ENCODE results near the gene MGLL. TPM values are rescaled to one million over a fixed set of nuclear protein-coding genes. Genes with fewer than 3 reads are reported as not detected.

Gene MGLL
- total RNA-seq, 2 experiments from 2014 or later = 19.2 to 21.6 TPM

DNA sequence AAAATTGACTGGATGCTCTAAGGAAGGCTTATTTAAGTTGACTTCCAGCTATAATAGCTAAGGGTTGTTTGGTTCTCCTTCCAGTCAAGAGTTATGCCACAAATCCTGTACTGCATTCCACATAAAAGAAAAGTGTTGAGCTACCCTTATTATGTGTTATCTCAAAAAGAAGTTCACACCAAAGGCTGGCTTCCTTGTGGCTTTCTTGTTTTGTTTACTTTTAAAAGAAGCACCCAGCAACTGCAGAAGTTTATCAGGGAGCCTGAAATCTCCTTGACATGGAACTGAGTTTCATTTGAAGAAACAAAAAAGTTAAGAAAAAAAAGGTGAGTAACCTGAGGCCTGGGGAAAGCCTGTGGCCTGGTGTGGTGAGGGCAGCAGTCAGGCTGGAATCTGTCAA is 10.2 kb downstream of the MGLL start:
- no peaks in the 10 kb centered on the region for H3K9me3 ChIP-seq (ENCODE audit: low read length)
- no peaks in the 10 kb centered on the region for H3K36me3 ChIP-seq (ENCODE audit: insufficient read depth, low read length)
- H3K9me2 ChIP-seq (ENCODE audit: insufficient read depth, low read length) = no peaks in the 10 kb centered on the region
- H3K79me2 ChIP-seq (ENCODE audit: insufficient read depth, low read depth, low read length) = no peaks in the 10 kb centered on the region
- intact Hi-C loops (cut with micrococcal nuclease; ENCODE audit: unreplicated experiment) = no loop called here
- BruUV-seq (replicated peaks) = no TSS peak
- H4K20me1 ChIP-seq (ENCODE audit: insufficient read depth, low read length) = no peaks in the 10 kb centered on the region
- POLR2A ChIA-PET = no interaction called here
- TF ChIP-seq, protein P1, sequence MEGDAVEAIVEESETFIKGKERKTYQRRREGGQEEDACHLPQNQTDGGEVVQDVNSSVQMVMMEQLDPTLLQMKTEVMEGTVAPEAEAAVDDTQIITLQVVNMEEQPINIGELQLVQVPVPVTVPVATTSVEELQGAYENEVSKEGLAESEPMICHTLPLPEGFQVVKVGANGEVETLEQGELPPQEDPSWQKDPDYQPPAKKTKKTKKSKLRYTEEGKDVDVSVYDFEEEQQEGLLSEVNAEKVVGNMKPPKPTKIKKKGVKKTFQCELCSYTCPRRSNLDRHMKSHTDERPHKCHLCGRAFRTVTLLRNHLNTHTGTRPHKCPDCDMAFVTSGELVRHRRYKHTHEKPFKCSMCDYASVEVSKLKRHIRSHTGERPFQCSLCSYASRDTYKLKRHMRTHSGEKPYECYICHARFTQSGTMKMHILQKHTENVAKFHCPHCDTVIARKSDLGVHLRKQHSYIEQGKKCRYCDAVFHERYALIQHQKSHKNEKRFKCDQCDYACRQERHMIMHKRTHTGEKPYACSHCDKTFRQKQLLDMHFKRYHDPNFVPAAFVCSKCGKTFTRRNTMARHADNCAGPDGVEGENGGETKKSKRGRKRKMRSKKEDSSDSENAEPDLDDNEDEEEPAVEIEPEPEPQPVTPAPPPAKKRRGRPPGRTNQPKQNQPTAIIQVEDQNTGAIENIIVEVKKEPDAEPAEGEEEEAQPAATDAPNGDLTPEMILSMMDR (conservative IDR thresholded peaks at IDR 0.05; ENCODE audit: low read length) = no peak
- TF ChIP-seq EZH2phosphoT487 (IDR thresholded peaks at IDR 0.05; ENCODE audit: borderline replicate concordance, low read depth, low read length) = no peak
- CTCF ChIA-PET (ENCODE audit: unreplicated experiment) = no interaction called here
- H2AFZ ChIP-seq (ENCODE audit: low read length) = no peak overlapping the region
- no peak for DNase-seq (ENCODE audit: low spot score)
- no peak overlapping the region for H3K27ac ChIP-seq (ENCODE audit: low read depth, low read length, poor library complexity, severe bottlenecking)
- H3K4me2 ChIP-seq (ENCODE audit: low read length) = no peak overlapping the region
- no peaks in the 10 kb centered on the region for H3K4me1 ChIP-seq (ENCODE audit: insufficient read depth, low read length, poor library complexity, severe bottlenecking)
- H3K4me3 ChIP-seq (ENCODE audit: low read depth, low read length, poor library complexity, severe bottlenecking) = no peak overlapping the region

DNA sequence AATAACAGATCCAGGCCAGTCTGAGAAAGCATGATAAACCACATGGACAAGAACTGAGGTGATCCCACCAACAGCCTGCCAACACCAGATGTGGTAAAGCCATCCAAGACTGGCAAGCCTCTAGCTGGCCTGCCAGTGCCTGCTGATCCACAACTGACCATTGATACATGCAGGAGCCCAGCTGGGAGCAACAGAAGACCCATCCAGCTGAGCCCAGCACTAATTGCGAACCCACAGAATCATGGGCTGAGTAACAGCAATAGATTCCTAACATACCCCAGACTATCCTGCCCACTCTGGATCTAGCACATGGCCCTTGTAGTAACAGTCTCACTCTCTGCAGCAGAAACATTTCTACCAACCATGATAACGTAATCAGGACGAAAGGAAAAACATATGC is 10.6 kb downstream of the MGLL start:
- Histone ChIP-seq H3K36me3 (ENCODE audit: insufficient read depth, low read length) (no peaks in the 10 kb centered on the region), H2AFZ (ENCODE audit: low read length) (no peak overlapping the region), H3K9me3 (ENCODE audit: low read length) (no peaks in the 10 kb centered on the region), H3K9me2 (ENCODE audit: insufficient read depth, low read length) (no peaks in the 10 kb centered on the region), H3K79me2 (ENCODE audit: insufficient read depth, low read depth, low read length) (no peaks in the 10 kb centered on the region), H3K27ac (ENCODE audit: low read depth, low read length, poor library complexity, severe bottlenecking) (no peak overlapping the region), H3K4me3 (ENCODE audit: low read depth, low read length, poor library complexity, severe bottlenecking) (no peak overlapping the region), H3K4me2 (ENCODE audit: low read length) (no peak overlapping the region), H4K20me1 (ENCODE audit: insufficient read depth, low read length) (no peaks in the 10 kb centered on the region), H3K4me1 (ENCODE audit: insufficient read depth, low read length, poor library complexity, severe bottlenecking) (no peaks in the 10 kb centered on the region)
- DNase-seq (ENCODE audit: low spot score) = no peak
- intact Hi-C loops (cut with micrococcal nuclease; ENCODE audit: unreplicated experiment) = no loop called here
- ChIA-PET POLR2A (interaction anchor here (0.5 kb wide), 1 partner anchor 17 kb away, joined by 3 read pairs; no protein-coding TSS in a partner anchor), CTCF (ENCODE audit: unreplicated experiment) (no interaction called here)
- TF ChIP-seq, protein P1 (conservative IDR thresholded peaks at IDR 0.05; ENCODE audit: low read length) = no peak
- no peak for TF ChIP-seq EZH2phosphoT487 (IDR thresholded peaks at IDR 0.05; ENCODE audit: borderline replicate concordance, low read depth, low read length)
- BruUV-seq (replicated peaks) = no TSS peak

DNA sequence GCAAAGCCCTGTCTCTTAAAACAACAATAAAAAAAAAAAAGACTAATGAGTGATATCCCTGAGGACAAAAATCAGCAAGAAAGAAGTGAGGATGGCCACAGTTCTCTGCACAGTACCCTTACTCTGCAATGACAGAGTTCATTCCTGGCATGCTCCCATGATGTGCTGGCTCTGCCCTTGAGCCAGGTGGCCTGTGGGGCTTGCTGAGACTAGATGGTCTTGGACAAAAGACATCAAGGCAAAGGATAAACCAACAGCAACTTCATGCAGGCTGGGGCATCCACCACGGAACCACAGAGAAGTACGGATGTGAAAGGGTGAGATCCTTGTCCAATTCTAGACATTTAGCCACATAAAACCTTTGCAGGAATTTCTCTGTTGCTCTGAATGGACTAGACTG is 12.7 kb downstream of the MGLL start:
- Histone ChIP-seq H3K9me3 (ENCODE audit: low read length) (no peaks in the 10 kb centered on the region), H3K9me2 (ENCODE audit: insufficient read depth, low read length) (no peaks in the 10 kb centered on the region), H3K27ac (ENCODE audit: low read depth, low read length, poor library complexity, severe bottlenecking) (no peak overlapping the region), H3K36me3 (ENCODE audit: insufficient read depth, low read length) (no peaks in the 10 kb centered on the region), H3K4me1 (ENCODE audit: insufficient read depth, low read length, poor library complexity, severe bottlenecking) (no peaks in the 10 kb centered on the region), H2AFZ (ENCODE audit: low read length) (no peak overlapping the region), H3K79me2 (ENCODE audit: insufficient read depth, low read depth, low read length) (no peaks in the 10 kb centered on the region), H4K20me1 (ENCODE audit: insufficient read depth, low read length) (no peaks in the 10 kb centered on the region), H3K4me3 (ENCODE audit: low read depth, low read length, poor library complexity, severe bottlenecking) (no peak overlapping the region), H3K4me2 (ENCODE audit: low read length) (no peak overlapping the region)
- BruUV-seq (replicated peaks) = no TSS peak
- intact Hi-C loops (cut with micrococcal nuclease; ENCODE audit: unreplicated experiment) = no loop called here
- ChIA-PET CTCF (ENCODE audit: unreplicated experiment) (no interaction called here), POLR2A (no interaction called here)
- TF ChIP-seq EZH2phosphoT487 (IDR thresholded peaks at IDR 0.05; ENCODE audit: borderline replicate concordance, low read depth, low read length) = no peak
- TF ChIP-seq, protein P1 (conservative IDR thresholded peaks at IDR 0.05; ENCODE audit: low read length) = no peak
- DNase-seq (ENCODE audit: low spot score) = no peak

Data from OCI-LY7 (cell line).